HL-60 (cell line): Measurements from ENCODE around the gene TRIM9.
"Not testable (repeated sequence)": the region's sequence is repeated elsewhere in the genome, so short reads cannot be mapped to it uniquely, and the experiment has no call there.

Experiments
- DNase-seq, 2 experiments: peaks; one replicate each; pipeline ENCODE4 v3.0.0-alpha.2; 2010 to 2020; ENCODE audit warnings: low read depth in 1 of 2, low spot score in 1 of 2
- H3K27ac ChIP-seq: fragments of 250-450 bp; sonication (Bioruptor Pico); replicated peaks from 2 replicates; pipeline ENCODE4 v1.5.1; 2020; ENCODE audit warnings: mild to moderate bottlenecking, moderate library complexity
- H3K27me3 ChIP-seq: fragments of 250-450 bp; sonication (Bioruptor Pico); 2 replicates; pipeline ENCODE4 v1.5.1; 2021; ENCODE audit warnings: mild to moderate bottlenecking, moderate library complexity; ENCODE audit not compliant: insufficient read depth, poor library complexity, severe bottlenecking
- H3K4me3 ChIP-seq: replicated peaks from 2 replicates; pipeline ENCODE4 v1.5.1; 2011; ENCODE audit warnings: mild to moderate bottlenecking, control low read depth, low read length; ENCODE audit not compliant: insufficient read depth
- CTCF ChIP-seq: IDR thresholded peaks from one replicate; pipeline ENCODE4 v1.5.1; 2011; ENCODE audit warnings: low read length, control low read depth, inconsistent platforms; ENCODE audit not compliant: insufficient read depth
- GABPA ChIP-seq: IDR thresholded peaks from 2 replicates; pipeline ENCODE4 v1.6.1; 2012; ENCODE audit warnings: low read depth
- POLR2AphosphoS5 ChIP-seq: IDR thresholded peaks from 2 replicates; pipeline ENCODE4 v1.6.1; 2012; ENCODE audit warnings: low read depth
- REST ChIP-seq: IDR thresholded peaks from 2 replicates; pipeline ENCODE4 v1.6.1; 2012; ENCODE audit warnings: low read depth; ENCODE audit not compliant: insufficient replicate concordance
- SPI1 ChIP-seq: IDR thresholded peaks from 2 replicates; pipeline ENCODE4 v1.6.1; 2012; ENCODE audit warnings: low read depth, mild to moderate bottlenecking, borderline replicate concordance

TRIM9 gene

GRCh38 chr14:50943261-50943942 lies 151.5 kb downstream of the TRIM9 start:
- no peak for DNase-seq
- TF ChIP-seq CTCF (no peak), REST (no peak), GABPA (no peak), POLR2AphosphoS5 (no peak), SPI1 (no peak)
- Histone ChIP-seq H3K27me3 (no peaks in the 10 kb centered on the region), H3K27ac (peak overlapping the region; percentile 82), H3K4me3 (peak overlapping the region; percentile 88)

GRCh38 chr14:50941638-50942037 lies 153.3 kb downstream of the TRIM9 start:
- not testable (repeated sequence) for H3K4me3 ChIP-seq, H3K27me3 ChIP-seq, H3K27ac ChIP-seq, DNase-seq

GRCh38 chr14:50941151-50941550 lies 153.8 kb downstream of the TRIM9 start:
- TF ChIP-seq REST (no peak), CTCF (no peak), POLR2AphosphoS5 (no peak), GABPA (no peak), SPI1 (no peak)
- Histone ChIP-seq H3K4me3 (no peak overlapping the region; the same call in 1 of the 2 replicates), H3K27me3 (no peaks in the 10 kb centered on the region), H3K27ac (no peak overlapping the region)
- no peak for DNase-seq

DNA sequence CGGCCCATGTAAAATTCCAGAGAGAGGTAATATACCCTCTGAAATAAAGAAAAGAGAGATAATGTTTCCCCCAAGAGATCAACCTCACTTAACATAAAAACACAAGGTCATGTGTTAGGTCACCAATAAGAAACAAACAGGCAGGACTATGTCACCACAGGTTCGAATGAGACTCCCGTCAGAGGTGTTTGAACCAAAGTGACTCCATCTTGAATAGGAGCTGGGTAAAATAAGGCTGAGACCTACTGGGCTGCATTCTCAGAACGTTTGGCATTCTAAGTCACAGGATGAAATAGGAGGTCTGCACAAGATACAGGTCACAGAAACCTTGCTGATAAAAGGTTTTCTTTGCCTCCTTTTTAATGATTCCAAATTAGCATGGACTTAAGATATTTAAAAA lies 157.1 kb downstream of the TRIM9 start:
- peak overlapping the region; percentile 53 for H3K27ac ChIP-seq
- no peak overlapping the region for H3K4me3 ChIP-seq
- H3K27me3 ChIP-seq = no peaks in the 10 kb centered on the region
- no peak for DNase-seq
- TF ChIP-seq POLR2AphosphoS5 (no peak), GABPA (no peak), REST (no peak), SPI1 (no peak), CTCF (no peak)
